IMR-90 (cell line): ENCODE data around the gene UBAC1.

ENCODE experiments used
- BHLHE40 ChIP-seq: fragments of 150-350 bp; IDR thresholded peaks from 2 replicates; pipeline ENCODE4 v1.6.1; 2016; ENCODE audit warnings: mild to moderate bottlenecking, low read depth, low read length
- CEBPB ChIP-seq: IDR thresholded peaks from 2 replicates; pipeline ENCODE4 v1.6.1; 2012; ENCODE audit warnings: low read depth, low read length, improper control_type of control experiment
- CHD1 ChIP-seq: IDR thresholded peaks from 2 replicates; pipeline ENCODE4 v1.6.1; 2012; ENCODE audit warnings: low read depth, low read length, improper control_type of control experiment
- CTCF ChIP-seq: conservative IDR thresholded peaks from 2 replicates; pipeline ENCODE4 v1.5.1; 2012; ENCODE audit warnings: mild to moderate bottlenecking, low read depth, low read length, improper control_type of control experiment
- ELK1 ChIP-seq: fragments of 150-350 bp; IDR thresholded peaks from 2 replicates; pipeline ENCODE4 v1.6.1; 2016; ENCODE audit warnings: low read depth, mild to moderate bottlenecking, low read length, moderate library complexity, borderline replicate concordance
- FOS ChIP-seq: fragments of 150-350 bp; IDR thresholded peaks from 2 replicates; pipeline ENCODE4 v1.6.1; 2016; ENCODE audit warnings: low read depth, low read length
- MAFK ChIP-seq: IDR thresholded peaks from 2 replicates; pipeline ENCODE4 v1.6.1; 2012; ENCODE audit warnings: low read depth, low read length, improper control_type of control experiment
- POLR2A ChIP-seq: IDR thresholded peaks from 2 replicates; pipeline ENCODE4 v1.6.1; 2012; ENCODE audit warnings: mild to moderate bottlenecking, low read depth, low read length
- RAD21 ChIP-seq: IDR thresholded peaks from 2 replicates; pipeline ENCODE4 v1.6.1; 2012; ENCODE audit warnings: low read length, improper control_type of control experiment
- RCOR1 ChIP-seq: IDR thresholded peaks from 2 replicates; pipeline ENCODE4 v1.6.1; 2012; ENCODE audit warnings: mild to moderate bottlenecking, low read length, improper control_type of control experiment; ENCODE audit not compliant: insufficient replicate concordance
- SMC3 ChIP-seq: fragments of 150-350 bp; IDR thresholded peaks from 2 replicates; pipeline ENCODE4 v1.6.1; 2016; ENCODE audit warnings: low read depth, mild to moderate bottlenecking, antibody characterized with exemption, low read length, moderate library complexity

GRCh38 chr9:135976944-135977343 lies 15.8 kb upstream of the UBAC1 start:
- TF ChIP-seq CTCF (no peak), FOS (no peak), MAFK (no peak), POLR2A (no peak), RAD21 (no peak), CEBPB (no peak), BHLHE40 (no peak), CHD1 (no peak), SMC3 (no peak), ELK1 (no peak), RCOR1 (no peak)
